ENCODE measurements around the gene NFYB. TPM values are rescaled to one million over a fixed set of nuclear protein-coding genes. Genes with fewer than 3 reads are reported as not detected.
A peak's percentile ranks its signal among the peaks of the same experiment; 100 is the strongest.

Gene NFYB
- total RNA-seq, 1 experiment from 2014 or later = 31.5 TPM

DNA sequence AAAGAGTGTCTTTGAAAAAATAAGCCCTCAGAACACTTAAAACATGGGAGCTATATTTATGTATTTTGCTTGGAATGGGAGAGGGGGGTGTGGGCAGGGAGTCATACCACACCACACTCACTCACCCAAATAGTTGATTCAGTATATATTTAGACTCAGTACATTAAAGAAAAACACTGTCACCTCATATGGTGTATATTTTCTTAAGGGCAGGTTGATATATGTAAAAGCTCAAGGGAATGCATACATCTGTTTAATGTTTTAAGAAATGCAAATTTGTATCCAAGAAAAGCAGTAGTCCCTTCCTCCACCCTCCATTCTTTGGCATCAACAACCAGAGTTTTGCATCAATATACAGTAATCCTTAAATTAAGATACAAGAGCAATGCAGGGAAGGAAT is 1.4 kb downstream of the NFYB start:
- POLR2A ChIA-PET = no interaction called here
- no peak for TF ChIP-seq SIN3A (IDR thresholded peaks at IDR 0.05; ENCODE audit: borderline replicate concordance, insufficient read depth, low read depth, low read length)
- TF ChIP-seq POLR2AphosphoS5 (IDR thresholded peaks at IDR 0.05; ENCODE audit: low read depth, low read length) = no peak
- no peak for TF ChIP-seq TCF7L2 (IDR thresholded peaks at IDR 0.05; ENCODE audit: low read depth, low read length)
- TF ChIP-seq, protein P1, sequence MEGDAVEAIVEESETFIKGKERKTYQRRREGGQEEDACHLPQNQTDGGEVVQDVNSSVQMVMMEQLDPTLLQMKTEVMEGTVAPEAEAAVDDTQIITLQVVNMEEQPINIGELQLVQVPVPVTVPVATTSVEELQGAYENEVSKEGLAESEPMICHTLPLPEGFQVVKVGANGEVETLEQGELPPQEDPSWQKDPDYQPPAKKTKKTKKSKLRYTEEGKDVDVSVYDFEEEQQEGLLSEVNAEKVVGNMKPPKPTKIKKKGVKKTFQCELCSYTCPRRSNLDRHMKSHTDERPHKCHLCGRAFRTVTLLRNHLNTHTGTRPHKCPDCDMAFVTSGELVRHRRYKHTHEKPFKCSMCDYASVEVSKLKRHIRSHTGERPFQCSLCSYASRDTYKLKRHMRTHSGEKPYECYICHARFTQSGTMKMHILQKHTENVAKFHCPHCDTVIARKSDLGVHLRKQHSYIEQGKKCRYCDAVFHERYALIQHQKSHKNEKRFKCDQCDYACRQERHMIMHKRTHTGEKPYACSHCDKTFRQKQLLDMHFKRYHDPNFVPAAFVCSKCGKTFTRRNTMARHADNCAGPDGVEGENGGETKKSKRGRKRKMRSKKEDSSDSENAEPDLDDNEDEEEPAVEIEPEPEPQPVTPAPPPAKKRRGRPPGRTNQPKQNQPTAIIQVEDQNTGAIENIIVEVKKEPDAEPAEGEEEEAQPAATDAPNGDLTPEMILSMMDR (IDR thresholded peaks at IDR 0.05) = no peak
- TF ChIP-seq, protein P2, sequence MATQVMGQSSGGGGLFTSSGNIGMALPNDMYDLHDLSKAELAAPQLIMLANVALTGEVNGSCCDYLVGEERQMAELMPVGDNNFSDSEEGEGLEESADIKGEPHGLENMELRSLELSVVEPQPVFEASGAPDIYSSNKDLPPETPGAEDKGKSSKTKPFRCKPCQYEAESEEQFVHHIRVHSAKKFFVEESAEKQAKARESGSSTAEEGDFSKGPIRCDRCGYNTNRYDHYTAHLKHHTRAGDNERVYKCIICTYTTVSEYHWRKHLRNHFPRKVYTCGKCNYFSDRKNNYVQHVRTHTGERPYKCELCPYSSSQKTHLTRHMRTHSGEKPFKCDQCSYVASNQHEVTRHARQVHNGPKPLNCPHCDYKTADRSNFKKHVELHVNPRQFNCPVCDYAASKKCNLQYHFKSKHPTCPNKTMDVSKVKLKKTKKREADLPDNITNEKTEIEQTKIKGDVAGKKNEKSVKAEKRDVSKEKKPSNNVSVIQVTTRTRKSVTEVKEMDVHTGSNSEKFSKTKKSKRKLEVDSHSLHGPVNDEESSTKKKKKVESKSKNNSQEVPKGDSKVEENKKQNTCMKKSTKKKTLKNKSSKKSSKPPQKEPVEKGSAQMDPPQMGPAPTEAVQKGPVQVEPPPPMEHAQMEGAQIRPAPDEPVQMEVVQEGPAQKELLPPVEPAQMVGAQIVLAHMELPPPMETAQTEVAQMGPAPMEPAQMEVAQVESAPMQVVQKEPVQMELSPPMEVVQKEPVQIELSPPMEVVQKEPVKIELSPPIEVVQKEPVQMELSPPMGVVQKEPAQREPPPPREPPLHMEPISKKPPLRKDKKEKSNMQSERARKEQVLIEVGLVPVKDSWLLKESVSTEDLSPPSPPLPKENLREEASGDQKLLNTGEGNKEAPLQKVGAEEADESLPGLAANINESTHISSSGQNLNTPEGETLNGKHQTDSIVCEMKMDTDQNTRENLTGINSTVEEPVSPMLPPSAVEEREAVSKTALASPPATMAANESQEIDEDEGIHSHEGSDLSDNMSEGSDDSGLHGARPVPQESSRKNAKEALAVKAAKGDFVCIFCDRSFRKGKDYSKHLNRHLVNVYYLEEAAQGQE (IDR thresholded peaks at IDR 0.05; ENCODE audit: insufficient read depth in 1 of 2, low read depth in 2 of 2, low read length in 1 of 2) = no peak
- Histone ChIP-seq H3K4me1 (ENCODE audit: control insufficient read depth, insufficient read depth, low read length) (peaks cover 24% of the 10 kb centered on the region), H3K9me3 (ENCODE audit: control insufficient read depth, insufficient read depth, low read depth, low read length) (no peaks in the 10 kb centered on the region), H3K27me3 (ENCODE audit: control insufficient read depth, insufficient read depth, low read length) (no peaks in the 10 kb centered on the region), H3K36me3 (ENCODE audit: control insufficient read depth, insufficient read depth, low read length) (peaks cover 7% of the 10 kb centered on the region; the same call in 1 of the 2 replicates), H3K27ac (ENCODE audit: low read length) (peak overlapping the region; percentile 89), H3K4me3 (ENCODE audit: low read depth in 2 of 2, low read length in 2 of 2) (peak overlapping the region; percentile 66 to 82)
- CTCF ChIA-PET = no interaction called here
- intact Hi-C loops (cut with micrococcal nuclease; ENCODE audit: unreplicated experiment) (loop anchor here (10.0 kb wide), 1 partner anchor 168 kb away; the partner anchor contains the start of gene EID3), in situ Hi-C loops (cut with HindIII; ENCODE audit: low pct_unique_long_range_greater_than_20kb, low sequenced_read_pairs) (no loop called here)
- BruUV-seq (replicated peaks) = TSS peak; percentile 82
- ATAC-seq (no peak), DNase-seq (ENCODE audit: low read depth, low spot score) (no peak)

DNA sequence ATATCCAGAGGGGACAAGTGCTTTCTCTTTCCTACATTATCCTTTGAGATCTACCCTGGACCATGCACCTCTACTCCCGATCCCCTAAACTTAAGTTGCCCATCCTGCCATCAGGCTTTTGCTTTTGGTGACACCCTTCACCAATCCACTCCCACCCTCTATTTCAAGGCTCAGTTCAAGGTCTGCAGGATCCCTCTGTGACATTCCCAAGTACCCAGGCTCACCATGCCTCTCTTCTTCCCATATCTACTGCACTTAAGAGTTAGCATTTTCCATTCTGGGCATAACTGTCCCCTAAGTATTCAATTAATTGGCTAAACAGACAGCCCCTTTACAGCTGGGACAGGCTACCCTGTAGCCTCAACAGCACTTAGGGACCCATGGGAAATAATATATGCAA is 3.1 kb downstream of the NFYB start:
- TF ChIP-seq POLR2AphosphoS5 (IDR thresholded peaks at IDR 0.05; ENCODE audit: low read depth, low read length) (no peak), TCF7L2 (IDR thresholded peaks at IDR 0.05; ENCODE audit: low read depth, low read length) (no peak), SIN3A (IDR thresholded peaks at IDR 0.05; ENCODE audit: borderline replicate concordance, insufficient read depth, low read depth, low read length) (no peak)
- TF ChIP-seq, protein P2 (IDR thresholded peaks at IDR 0.05; ENCODE audit: insufficient read depth in 1 of 2, low read depth in 2 of 2, low read length in 1 of 2) = no peak
- TF ChIP-seq, protein P1 (IDR thresholded peaks at IDR 0.05) = no peak
- Histone ChIP-seq H3K27ac (ENCODE audit: low read length) (0 out of 2 replicates have a peak overlapping the region, but pooled peaks have one; percentile 31), H3K36me3 (ENCODE audit: control insufficient read depth, insufficient read depth, low read length) (peaks cover 17% of the 10 kb centered on the region; the same call in 1 of the 2 replicates), H3K4me3 (ENCODE audit: low read depth in 2 of 2, low read length in 2 of 2) (no peak overlapping the region), H3K9me3 (ENCODE audit: control insufficient read depth, insufficient read depth, low read depth, low read length) (no peaks in the 10 kb centered on the region), H3K27me3 (ENCODE audit: control insufficient read depth, insufficient read depth, low read length) (no peaks in the 10 kb centered on the region), H3K4me1 (ENCODE audit: control insufficient read depth, insufficient read depth, low read length) (peaks cover 24% of the 10 kb centered on the region)
- DNase-seq (ENCODE audit: low read depth, low spot score) = no peak
- BruUV-seq (replicated peaks) = no TSS peak
- ChIA-PET CTCF (no interaction called here), POLR2A (no interaction called here)
- no peak for ATAC-seq
- in situ Hi-C loops (cut with HindIII; ENCODE audit: low pct_unique_long_range_greater_than_20kb, low sequenced_read_pairs) = no loop called here
- intact Hi-C loops (cut with micrococcal nuclease; ENCODE audit: unreplicated experiment) = loop anchor here (10.0 kb wide), 1 partner anchor 170 kb away; the partner anchor contains the start of gene EID3

Data from Panc1 (cell line).